ENCODE results near the gene ACIN1. TPM values are rescaled to one million over a fixed set of nuclear protein-coding genes. Genes with fewer than 3 reads are reported as not detected.

The ACIN1 gene
- total and polyA plus RNA-seq, 8 donors, result 137 to 380 (median 332) TPM

- H3K27ac ChIP-seq, result no peak overlapping the region
These were observed 46.9 kb upstream of the ACIN1 start for GRCh38 chr14:23141706-23142444.

GRCh38 chr14:23140371-23140770 lies 45.4 kb upstream of the ACIN1 start:
- H3K9me3 ChIP-seq, result no peaks in the 10 kb centered on the region
- peaks cover 0 to 10% of the 10 kb centered on the region in 2 donors for H3K4me1 ChIP-seq
- H3K36me3 ChIP-seq, result peaks cover 0 to 20% of the 10 kb centered on the region in 2 donors
- no peaks in the 10 kb centered on the region for H3K27me3 ChIP-seq
- ATAC-seq, result no peak
- no peak for TF ChIP-seq CTCF (IDR thresholded peaks at IDR 0.05)
- DNase-seq, result peak in 1 of 4 donors; percentile 18
- H3K4me3 ChIP-seq, result no peak overlapping the region
- H3K27ac ChIP-seq, result no peak overlapping the region
- intact Hi-C loops (cut with DNase I), result no loop called here

More at GRCh38 chr14:23141706-23142444, 46.9 kb upstream of the ACIN1 start:
- TF ChIP-seq CTCF (IDR thresholded peaks at IDR 0.05), result no peak
- Histone ChIP-seq H3K4me3 (no peak overlapping the region), H3K4me1 (peaks cover 10% of the 10 kb centered on the region in 2 donors), H3K27me3 (no peaks in the 10 kb centered on the region), H3K9me3 (no peaks in the 10 kb centered on the region), H3K36me3 (peaks cover 0 to 20% of the 10 kb centered on the region in 2 donors)
- DNase-seq (peak in 2 of 4 donors; percentile 29 to 64), ATAC-seq (peak; percentile 72)
- intact Hi-C loops (cut with DNase I), result no loop called here

DNA sequence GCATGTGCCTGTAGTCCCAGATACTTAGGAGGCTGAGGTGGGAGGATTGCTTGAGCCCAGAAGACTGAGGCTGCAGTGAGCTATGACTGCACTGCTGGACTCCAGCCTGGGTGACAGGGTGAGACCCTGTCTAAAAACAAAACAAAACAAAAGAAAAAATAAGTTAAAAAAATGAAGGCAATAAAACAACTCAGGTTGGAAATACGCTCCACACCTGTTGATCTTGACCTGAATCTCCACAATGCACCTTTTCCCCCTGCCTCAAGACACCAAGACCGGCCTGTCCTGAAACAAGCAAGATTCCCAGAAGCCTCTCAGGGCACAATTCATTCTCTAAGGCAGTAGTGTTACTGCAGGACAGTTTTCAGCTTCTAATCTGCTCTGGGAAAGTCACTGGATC lies 44.9 kb upstream of the ACIN1 start:
- peaks cover 0 to 10% of the 10 kb centered on the region in 2 donors for H3K4me1 ChIP-seq
- TF ChIP-seq CTCF (IDR thresholded peaks at IDR 0.05), result no peak
- DNase-seq (no peak), ATAC-seq (no peak)
- no peak overlapping the region for H3K27ac ChIP-seq
- H3K36me3 ChIP-seq, result peaks cover 0 to 20% of the 10 kb centered on the region in 2 donors
- intact Hi-C loops (cut with DNase I), result no loop called here
- H3K9me3 ChIP-seq, result no peaks in the 10 kb centered on the region
- no peaks in the 10 kb centered on the region for H3K27me3 ChIP-seq
- no peak overlapping the region for H3K4me3 ChIP-seq

- Histone ChIP-seq H3K27ac (no peak overlapping the region), H3K4me1 (peaks cover 0 to 10% of the 10 kb centered on the region in 2 donors), H3K36me3 (peaks cover 0 to 20% of the 10 kb centered on the region in 2 donors), H3K9me3 (no peaks in the 10 kb centered on the region), H3K4me3 (no peak overlapping the region), H3K27me3 (no peaks in the 10 kb centered on the region)
- DNase-seq (no peak), ATAC-seq (no peak)
- intact Hi-C loops (cut with DNase I), result no loop called here
- TF ChIP-seq CTCF (IDR thresholded peaks at IDR 0.05), result no peak
These were observed 43.0 kb upstream of the ACIN1 start for GRCh38 chr14:23137813-23138535.

DNA sequence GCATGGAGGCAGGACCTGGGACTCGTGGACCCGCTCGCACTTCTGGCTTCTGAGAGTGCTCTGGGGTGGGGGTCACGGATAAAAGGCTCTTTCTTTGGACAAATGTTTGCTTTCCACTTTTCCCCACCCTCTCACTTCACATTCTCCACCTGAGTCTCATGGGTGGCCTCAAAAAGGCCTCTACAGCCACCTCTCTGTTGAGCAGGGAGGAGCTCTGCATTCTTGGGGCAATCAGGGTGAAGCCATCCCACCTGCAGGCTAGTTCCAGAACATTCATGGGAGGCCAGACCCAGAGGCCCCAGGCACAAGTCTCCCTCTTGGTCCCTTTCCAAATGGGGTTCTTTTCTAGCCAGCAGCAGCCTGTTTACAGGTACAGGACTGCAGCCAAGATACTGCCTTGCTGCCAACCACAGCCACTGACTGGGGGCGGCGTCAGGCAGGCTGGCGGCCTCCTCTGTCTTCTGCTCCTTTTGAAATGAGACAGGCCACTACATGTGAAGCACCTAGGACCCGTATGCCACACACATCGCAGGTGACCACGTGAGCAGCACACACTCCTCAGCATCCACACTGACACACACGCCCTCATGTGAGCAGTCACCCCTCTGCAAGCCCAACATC lies 42.4 kb upstream of the ACIN1 start:
- H3K27me3 ChIP-seq, result no peaks in the 10 kb centered on the region

More for the DNA sequence above, 42.4 kb upstream of the ACIN1 start:
- H3K27ac ChIP-seq, result no peak overlapping the region
- H3K9me3 ChIP-seq, result no peaks in the 10 kb centered on the region
- intact Hi-C loops (cut with DNase I), result no loop called here
- no peak for DNase-seq
- H3K4me3 ChIP-seq, result no peak overlapping the region
- TF ChIP-seq CTCF (IDR thresholded peaks at IDR 0.05), result no peak
- peak; percentile 55 for ATAC-seq
- H3K36me3 ChIP-seq, result peaks cover 0 to 24% of the 10 kb centered on the region in 2 donors
- peaks cover 0 to 7% of the 10 kb centered on the region in 2 donors for H3K4me1 ChIP-seq

All from left lung (tissue), 10 donors.